ENCODE measurements around the gene MEIS2.

Gene MEIS2

GRCh38 chr15:36925049-36925448 lies 175.3 kb downstream of the MEIS2 start:
- Histone ChIP-seq H4K20me1 (ENCODE audit: insufficient read depth) (no peaks in the 10 kb centered on the region), H3K4me3 (IDR thresholded peaks at IDR 0.05; ENCODE audit: insufficient read depth, low read depth, low read length) (no peak overlapping the region), H3K9ac (no peak overlapping the region), H3K79me2 (ENCODE audit: insufficient read depth, low read depth) (no peaks in the 10 kb centered on the region), H3K27ac (no peak overlapping the region), H3K27me3 (ENCODE audit: insufficient read depth, low read depth) (no peaks in the 10 kb centered on the region), H3K4me2 (no peak overlapping the region), H3K36me3 (ENCODE audit: insufficient read depth) (no peaks in the 10 kb centered on the region), H2AFZ (ENCODE audit: low read depth) (no peak overlapping the region), H3K4me1 (ENCODE audit: low read depth, poor library complexity, severe bottlenecking) (no peaks in the 10 kb centered on the region)
- TF ChIP-seq CTCF (conservative IDR thresholded peaks at IDR 0.05; ENCODE audit: low read depth, low read length), result no peak

- Histone ChIP-seq H3K9ac (no peak overlapping the region), H3K4me1 (ENCODE audit: low read depth, poor library complexity, severe bottlenecking) (no peaks in the 10 kb centered on the region), H3K27ac (no peak overlapping the region), H3K79me2 (ENCODE audit: insufficient read depth, low read depth) (no peaks in the 10 kb centered on the region), H3K4me2 (no peak overlapping the region), H3K36me3 (ENCODE audit: insufficient read depth) (no peaks in the 10 kb centered on the region), H4K20me1 (ENCODE audit: insufficient read depth) (no peaks in the 10 kb centered on the region), H3K27me3 (ENCODE audit: insufficient read depth, low read depth) (no peaks in the 10 kb centered on the region), H2AFZ (ENCODE audit: low read depth) (no peak overlapping the region), H3K4me3 (IDR thresholded peaks at IDR 0.05; ENCODE audit: insufficient read depth, low read depth, low read length) (no peak overlapping the region)
- no peak for TF ChIP-seq CTCF (conservative IDR thresholded peaks at IDR 0.05; ENCODE audit: low read depth, low read length)
Measured at GRCh38 chr15:36924034-36924433, 176.3 kb downstream of the MEIS2 start.

GRCh38 chr15:36921484-36922091 lies 178.8 kb downstream of the MEIS2 start:
- Histone ChIP-seq H3K4me1 (ENCODE audit: low read depth, poor library complexity, severe bottlenecking) (no peaks in the 10 kb centered on the region), H2AFZ (ENCODE audit: low read depth) (no peak overlapping the region), H3K4me3 (IDR thresholded peaks at IDR 0.05; ENCODE audit: insufficient read depth, low read depth, low read length) (no peak overlapping the region), H3K36me3 (ENCODE audit: insufficient read depth) (no peaks in the 10 kb centered on the region), H3K27me3 (ENCODE audit: insufficient read depth, low read depth) (no peaks in the 10 kb centered on the region), H3K79me2 (ENCODE audit: insufficient read depth, low read depth) (no peaks in the 10 kb centered on the region), H3K4me2 (no peak overlapping the region), H3K27ac (no peak overlapping the region), H4K20me1 (ENCODE audit: insufficient read depth) (no peaks in the 10 kb centered on the region), H3K9ac (no peak overlapping the region)
- no peak for TF ChIP-seq CTCF (conservative IDR thresholded peaks at IDR 0.05; ENCODE audit: low read depth, low read length)

- H3K9ac ChIP-seq, result no peak overlapping the region
- no peaks in the 10 kb centered on the region for H4K20me1 ChIP-seq (ENCODE audit: insufficient read depth)
- no peak for TF ChIP-seq CTCF (conservative IDR thresholded peaks at IDR 0.05; ENCODE audit: low read depth, low read length)
- H3K27ac ChIP-seq, result no peak overlapping the region
- no peaks in the 10 kb centered on the region for H3K4me1 ChIP-seq (ENCODE audit: low read depth, poor library complexity, severe bottlenecking)
- no peak overlapping the region for H3K4me3 ChIP-seq (IDR thresholded peaks at IDR 0.05; ENCODE audit: insufficient read depth, low read depth, low read length)
- no peaks in the 10 kb centered on the region for H3K79me2 ChIP-seq (ENCODE audit: insufficient read depth, low read depth)
- H2AFZ ChIP-seq (ENCODE audit: low read depth), result no peak overlapping the region
- H3K36me3 ChIP-seq (ENCODE audit: insufficient read depth), result no peaks in the 10 kb centered on the region
- no peak overlapping the region for H3K4me2 ChIP-seq
- no peaks in the 10 kb centered on the region for H3K27me3 ChIP-seq (ENCODE audit: insufficient read depth, low read depth)
Measured at GRCh38 chr15:36917411-36918267, 182.7 kb downstream of the MEIS2 start.

Data from KMS-11 (cell line).